GM21390 (cell line): Measurements from ENCODE around the gene TBL1XR1.

Experiments used
- ATAC-seq: cut with Tn5 transposase; IDR thresholded peaks from one replicate; pipeline ENCODE4 v1.9.1; 2021; ENCODE audit not compliant: unreplicated experiment

TBL1XR1 gene

GRCh38 chr3:177197041-177197726 lies at the start of gene TBL1XR1:
TSS of gene TBL1XR1 (minus strand) at chr3:177197482. CDS start at chr3:177064977, 132,505 bp downstream.
- peak; percentile 37 for ATAC-seq

- ATAC-seq, result no peak
Measured at GRCh38 chr3:177245250-177245649, 48.0 kb upstream of the TBL1XR1 start.

GRCh38 chr3:177244606-177245005 lies 47.3 kb upstream of the TBL1XR1 start:
- ATAC-seq, result no peak

GRCh38 chr3:177238686-177239216 lies 41.5 kb upstream of the TBL1XR1 start:
- no peak for ATAC-seq

- ATAC-seq, result no peak
Measured at GRCh38 chr3:177237206-177237605, 39.9 kb upstream of the TBL1XR1 start.

DNA sequence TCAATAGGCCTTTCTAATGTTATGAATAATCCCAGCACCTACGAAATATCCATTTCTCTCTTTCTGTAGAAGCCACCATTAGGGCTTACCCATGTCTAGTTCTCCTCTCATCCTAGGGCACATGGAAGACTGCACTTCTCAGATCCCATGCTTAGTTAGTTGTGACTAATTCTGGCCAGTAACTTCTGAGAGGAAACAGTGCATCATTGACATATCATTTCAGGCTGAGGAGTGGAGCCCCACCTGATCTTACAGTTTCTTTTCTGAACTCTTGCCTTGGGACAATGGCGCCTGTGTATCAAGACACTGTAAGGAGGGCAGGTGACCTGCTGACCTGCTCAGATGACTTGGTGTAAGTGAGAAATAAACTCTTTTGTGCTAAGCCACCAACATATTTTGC lies 39.4 kb upstream of the TBL1XR1 start:
- no peak for ATAC-seq

DNA sequence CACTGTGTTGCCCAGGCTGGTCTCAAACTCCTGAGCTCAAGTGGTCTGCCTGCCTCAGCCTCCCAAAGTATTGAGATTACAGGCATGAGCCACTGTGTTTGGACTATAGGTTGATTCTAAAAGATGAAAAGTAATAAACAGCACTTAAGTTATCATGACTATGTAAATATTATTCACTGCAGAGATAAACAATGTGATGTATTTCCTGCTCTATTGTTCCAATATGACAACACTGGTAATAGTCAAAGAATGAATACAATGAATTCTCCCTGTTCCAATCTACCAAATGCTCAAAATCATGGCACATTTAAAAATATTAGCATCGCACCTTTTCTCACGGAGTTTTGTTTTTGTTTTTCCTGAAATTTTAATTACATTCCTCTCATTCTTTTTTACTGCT lies 36.8 kb upstream of the TBL1XR1 start:
- ATAC-seq, result no peak

- no peak for ATAC-seq
Measured at GRCh38 chr3:177231242-177231641, 34.0 kb upstream of the TBL1XR1 start.

DNA sequence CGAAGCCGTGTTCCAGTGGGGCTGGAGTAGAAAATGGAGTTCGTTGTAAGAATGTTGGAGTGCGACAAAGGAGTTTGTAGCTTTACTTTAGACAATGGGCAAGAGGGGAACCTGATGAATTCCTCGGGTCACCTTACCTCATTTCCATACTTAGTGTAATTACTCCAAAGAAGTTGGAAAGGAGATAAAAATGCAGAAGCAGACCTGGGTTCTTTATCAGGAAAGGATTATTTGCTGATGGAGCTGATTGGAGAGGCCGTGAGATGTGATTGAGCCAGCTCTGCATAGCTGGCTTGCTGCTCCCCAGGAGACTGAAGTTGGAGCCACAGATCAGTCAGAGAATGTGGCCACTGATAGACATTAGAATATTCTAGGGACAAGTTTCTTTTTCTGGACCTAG lies 33.4 kb upstream of the TBL1XR1 start:
- no peak for ATAC-seq

DNA sequence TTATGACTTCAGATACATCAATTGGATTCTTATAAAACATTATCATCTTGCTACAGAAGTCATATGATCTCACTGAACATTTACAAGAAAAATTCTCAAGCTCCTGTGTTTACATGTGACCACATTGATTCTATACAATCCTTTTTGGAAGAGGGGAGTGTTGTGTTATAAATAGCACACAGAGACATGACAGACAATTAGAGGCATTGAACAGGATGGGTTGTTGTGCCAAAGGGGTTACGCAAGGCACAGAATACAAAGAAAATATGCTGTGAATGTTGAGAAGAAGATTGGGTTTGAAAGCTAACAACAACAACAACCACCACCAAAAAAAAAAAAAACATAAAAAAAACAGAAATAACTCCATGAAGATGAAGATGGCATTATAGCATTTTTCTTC lies 32.5 kb upstream of the TBL1XR1 start:
- ATAC-seq, result no peak

- ATAC-seq, result no peak
Measured at GRCh38 chr3:177228601-177229190, 31.4 kb upstream of the TBL1XR1 start.

DNA sequence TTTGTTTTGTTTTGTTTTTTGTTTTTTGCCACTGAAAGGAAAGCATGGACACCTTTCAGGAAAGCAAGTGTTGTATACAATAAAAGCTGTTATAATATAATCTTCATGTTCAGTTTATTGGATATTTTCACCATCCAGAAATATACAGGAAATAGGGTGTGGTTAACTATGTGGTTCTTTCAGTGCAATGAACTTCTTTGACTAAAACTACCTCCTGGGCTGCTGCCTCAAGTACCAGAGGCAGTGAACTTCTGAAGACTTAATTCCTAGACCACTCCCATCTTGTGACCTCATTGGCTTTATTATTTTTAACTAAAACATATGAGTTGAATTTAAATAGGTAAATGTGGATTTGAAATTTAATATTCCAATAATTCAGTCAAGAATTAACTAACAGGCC lies 27.1 kb upstream of the TBL1XR1 start:
- ATAC-seq, result no peak

DNA sequence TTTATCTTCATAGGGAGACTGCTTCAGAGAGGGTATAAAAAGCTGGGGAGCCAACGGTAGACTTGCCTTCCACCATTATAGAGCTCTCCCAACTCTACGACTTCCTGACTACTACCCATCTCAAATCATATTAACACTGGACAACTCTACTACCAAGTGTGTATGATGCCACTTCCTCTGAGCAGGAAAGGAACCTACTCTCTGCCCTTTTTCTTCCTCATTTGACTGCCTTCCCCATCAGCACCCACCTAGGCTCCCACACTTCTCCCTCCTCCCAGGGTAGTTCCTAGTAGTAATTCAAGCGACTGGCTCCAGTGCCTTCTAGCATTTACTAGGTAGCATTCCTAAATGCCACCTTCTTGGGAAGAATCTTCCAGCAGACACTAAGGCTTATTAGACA lies 24.5 kb upstream of the TBL1XR1 start:
- ATAC-seq, result no peak

DNA sequence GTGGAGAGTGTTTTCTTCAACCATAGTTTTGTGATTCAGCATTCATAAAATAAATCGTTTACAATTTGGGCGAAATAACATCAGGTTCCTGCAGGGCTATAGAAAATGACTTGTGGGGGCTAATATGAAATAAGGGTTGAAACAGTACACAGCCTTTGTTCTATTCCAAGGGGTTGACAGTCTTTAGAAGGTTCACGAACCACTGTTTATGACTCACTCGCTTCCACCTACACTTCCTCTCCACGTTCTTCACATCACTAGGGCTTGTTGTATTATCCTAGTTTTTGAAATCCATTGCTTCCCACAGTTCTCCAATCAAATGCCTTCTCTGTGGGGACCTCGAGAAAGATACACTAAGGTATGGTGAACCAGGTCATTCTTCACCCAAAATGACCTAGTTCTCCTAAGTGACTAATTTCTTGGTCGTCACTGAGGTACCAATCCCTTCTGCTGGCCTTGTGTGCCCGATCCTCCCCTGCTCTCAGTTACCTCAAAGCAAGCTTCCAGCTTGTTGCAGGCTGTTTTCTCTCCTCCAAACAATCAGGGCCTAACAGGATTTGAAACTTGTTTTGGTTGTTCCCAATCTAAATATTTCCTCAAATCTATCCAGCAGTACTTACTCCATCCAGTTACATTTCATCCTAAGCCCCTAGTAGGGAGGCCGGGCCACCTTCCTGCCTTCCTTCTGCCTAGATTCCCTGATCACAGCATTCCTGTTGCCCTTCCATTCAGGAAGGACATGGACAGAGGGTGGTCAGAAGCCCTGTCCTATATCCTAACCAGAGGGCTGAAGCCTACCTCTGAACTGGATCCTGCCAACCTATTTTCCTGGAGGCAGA lies 23.1 kb upstream of the TBL1XR1 start:
- no peak for ATAC-seq

DNA sequence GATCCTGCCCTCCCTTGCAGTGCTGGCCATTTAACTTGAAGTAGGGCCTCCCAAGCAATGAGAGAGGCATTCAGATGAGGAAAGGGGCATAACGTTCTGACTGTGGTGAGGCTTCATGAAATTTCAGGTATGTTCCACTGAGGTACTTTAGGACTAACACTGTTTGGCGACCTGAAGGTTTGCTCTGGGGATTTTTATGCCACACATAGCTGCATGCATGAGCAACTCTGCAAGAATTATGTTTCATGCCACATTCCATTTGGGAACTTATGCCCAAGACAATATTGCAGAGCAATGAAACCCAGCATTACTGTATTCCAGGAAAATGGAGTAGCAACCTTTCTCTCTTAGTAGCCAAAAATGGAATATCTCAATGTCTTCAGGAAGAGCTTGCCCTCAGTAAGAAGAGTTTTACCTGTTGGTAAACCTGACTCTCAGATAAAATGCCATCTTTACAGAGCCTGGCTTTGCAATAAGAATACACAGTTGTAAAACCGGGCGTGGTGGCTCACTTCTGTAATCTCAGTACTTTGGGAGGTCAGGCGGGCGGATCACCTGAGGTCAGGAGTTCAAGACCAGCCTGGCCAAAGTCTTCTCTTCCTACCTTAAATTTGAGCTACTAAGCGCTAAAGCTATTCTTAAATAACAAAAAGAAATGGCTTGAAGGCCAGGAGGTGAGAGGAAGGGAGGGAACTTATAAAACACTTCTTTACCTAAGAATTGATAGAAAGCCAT lies 16.7 kb upstream of the TBL1XR1 start:
- ATAC-seq, result no peak

GRCh38 chr3:177212756-177213155 lies 15.5 kb upstream of the TBL1XR1 start:
- no peak for ATAC-seq

DNA sequence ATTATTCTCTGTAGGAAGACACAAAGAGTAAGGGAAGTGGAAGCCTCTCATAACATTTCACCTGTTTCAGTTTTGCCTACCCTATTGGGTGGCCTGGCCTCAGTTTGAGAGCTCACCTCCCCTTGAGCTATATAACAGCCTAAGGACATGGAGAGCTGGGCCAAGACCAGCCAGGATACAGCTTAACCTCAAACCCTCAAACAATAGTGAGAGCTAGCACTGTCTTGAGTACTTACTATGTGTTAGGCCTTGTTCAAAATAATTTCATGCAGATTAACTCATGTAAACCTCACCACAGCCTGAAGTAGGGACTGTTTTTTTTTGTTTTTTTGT lies 15.0 kb upstream of the TBL1XR1 start:
- peak; percentile 53 for ATAC-seq

DNA sequence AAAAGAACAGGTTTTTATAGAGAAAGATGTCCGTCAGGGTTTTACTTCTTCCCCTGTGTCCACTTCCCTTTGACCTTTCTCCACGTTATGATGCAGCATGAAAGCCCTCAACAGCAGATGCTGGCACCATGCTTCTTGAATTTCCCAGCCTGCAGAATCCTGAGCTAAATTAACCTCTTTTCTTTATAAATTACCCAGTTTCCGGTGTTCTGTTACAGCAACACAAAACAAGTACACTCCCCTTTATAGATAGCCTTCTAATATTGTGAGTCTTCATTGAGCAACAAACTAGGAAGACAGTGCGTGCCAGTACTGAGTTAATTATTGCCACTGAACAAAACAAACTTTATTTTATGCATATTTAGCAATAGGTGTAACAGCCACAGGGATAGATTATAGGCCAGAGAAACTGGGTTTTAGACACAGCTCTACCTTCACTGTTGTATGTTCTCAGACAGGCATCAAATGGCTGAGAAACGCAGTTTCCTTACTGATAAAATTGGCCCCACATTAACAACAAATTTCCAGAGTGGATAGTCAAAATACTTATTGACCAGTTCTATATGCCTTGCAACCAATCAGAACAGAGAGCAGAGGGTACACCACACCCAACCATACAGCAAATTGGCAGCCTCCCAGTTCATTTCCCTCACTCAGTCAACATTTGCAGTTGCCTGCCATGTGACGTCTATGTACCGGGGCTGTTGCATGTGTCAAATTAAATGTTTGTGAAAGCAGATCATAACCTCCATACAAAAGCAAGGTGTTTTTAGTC lies 14.4 kb upstream of the TBL1XR1 start:
- peak; percentile 37 for ATAC-seq

- ATAC-seq, result no peak
Measured at GRCh38 chr3:177210744-177211502, 13.6 kb upstream of the TBL1XR1 start.

DNA sequence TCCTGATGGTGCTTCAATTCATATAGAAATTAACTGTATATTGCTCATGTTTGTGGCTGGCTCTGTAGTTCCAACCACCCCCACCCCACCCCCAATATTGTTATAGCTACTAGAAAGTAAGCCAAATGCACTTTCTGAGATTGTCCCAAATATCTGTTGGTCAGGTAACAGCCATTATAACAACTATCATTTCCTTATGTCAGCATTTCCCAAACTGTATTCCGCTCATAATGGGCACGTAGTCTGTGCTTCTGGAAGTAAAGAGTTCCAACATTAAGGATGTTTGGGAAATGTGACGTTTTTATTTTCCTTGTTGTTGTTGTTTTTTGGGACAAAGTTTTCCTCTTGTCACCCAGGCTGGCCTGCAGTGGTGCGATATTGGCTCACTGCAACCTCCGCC lies 12.2 kb upstream of the TBL1XR1 start:
- ATAC-seq, result no peak
